Skeletal muscle tissue (tissue), 4 donors: ENCODE measurements around the gene HEXIM1. TPM values are rescaled to one million over a fixed set of nuclear protein-coding genes. Genes with fewer than 3 reads are reported as not detected.

Experiments
- H3K27ac ChIP-seq: one replicate; pipeline ENCODE4 v1.7.0; 2013; ENCODE audit warnings: mild to moderate bottlenecking, low read depth, low read length, inconsistent platforms
- H3K27me3 ChIP-seq, 3 donors: one replicate each; pipeline ENCODE4 v1.7.0; 2013; ENCODE audit warnings: low read length in 3 of 3; ENCODE audit not compliant: control insufficient read depth in 3 of 3, insufficient read depth in 3 of 3
- H3K36me3 ChIP-seq, 3 donors: one replicate each; pipeline ENCODE4 v1.7.0; 2013; ENCODE audit warnings: low read length in 3 of 3; ENCODE audit not compliant: control insufficient read depth in 3 of 3, insufficient read depth in 3 of 3
- H3K4me1 ChIP-seq, 3 donors: one replicate each; pipeline ENCODE4 v1.7.0; 2013; ENCODE audit warnings: low read length in 3 of 3, mild to moderate bottlenecking in 3 of 3; ENCODE audit not compliant: control insufficient read depth in 3 of 3, insufficient read depth in 3 of 3
- H3K4me3 ChIP-seq, 3 donors: one replicate each; pipeline ENCODE4 v1.7.0; 2013; ENCODE audit warnings: low read length in 3 of 3
- H3K9ac ChIP-seq, 3 donors: one replicate each; pipeline ENCODE4 v1.7.0; 2013; ENCODE audit warnings: low read length in 3 of 3, mild to moderate bottlenecking in 3 of 3, moderate library complexity in 2 of 3, low read depth in 1 of 3
- H3K9me3 ChIP-seq, 3 donors: one replicate each; pipeline ENCODE4 v1.7.0; 2013; ENCODE audit warnings: low read length in 3 of 3; ENCODE audit not compliant: control insufficient read depth in 3 of 3
- total RNA-seq: library from RNA; depleted of rRNA; stranded (reverse); fragments of >200 nt; gene quantifications from one replicate; pipeline ENCODE4 v1.2.3, GENCODE V29; 2014
- donor health status: Osteomylitis.

Gene HEXIM1
- total RNA-seq, 1 donor from 2014 or later = 14.6 TPM

DNA sequence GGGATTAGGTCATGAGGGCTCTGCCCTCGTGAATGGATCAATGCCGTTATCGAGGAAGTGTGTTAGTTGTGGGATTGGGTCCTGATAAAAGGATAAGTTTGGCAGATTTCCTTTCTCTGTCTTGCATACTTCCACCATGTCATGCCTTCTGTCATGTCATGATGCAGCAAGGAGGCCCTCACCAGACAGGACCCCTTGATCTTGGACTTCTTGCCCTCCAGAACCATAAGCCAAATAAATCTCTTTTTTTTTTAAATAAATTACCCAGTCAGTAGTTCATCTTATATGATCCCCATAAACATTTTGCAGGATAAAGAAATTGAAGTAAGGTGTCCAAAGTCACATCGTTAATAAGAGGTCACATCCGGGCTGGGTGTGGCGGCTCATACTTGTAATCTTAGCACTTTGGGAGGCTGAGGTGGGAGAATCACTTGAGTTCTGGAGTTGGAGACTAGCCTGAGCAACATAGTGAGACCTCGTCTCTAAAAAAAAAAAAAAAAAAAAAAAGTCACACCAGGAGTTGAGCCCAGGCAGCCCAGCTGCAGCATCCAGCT, 38.6 kb downstream of the HEXIM1 start:
- Histone ChIP-seq H3K4me3 (no peak overlapping the region), H3K27me3 (no peaks in the 10 kb centered on the region), H3K9me3 (no peaks in the 10 kb centered on the region), H3K9ac (no peak overlapping the region), H3K36me3 (no peaks in the 10 kb centered on the region), H3K27ac (no peak overlapping the region), H3K4me1 (peaks cover 3 to 4% (median 3%) of the 10 kb centered on the region in 3 donors)

DNA sequence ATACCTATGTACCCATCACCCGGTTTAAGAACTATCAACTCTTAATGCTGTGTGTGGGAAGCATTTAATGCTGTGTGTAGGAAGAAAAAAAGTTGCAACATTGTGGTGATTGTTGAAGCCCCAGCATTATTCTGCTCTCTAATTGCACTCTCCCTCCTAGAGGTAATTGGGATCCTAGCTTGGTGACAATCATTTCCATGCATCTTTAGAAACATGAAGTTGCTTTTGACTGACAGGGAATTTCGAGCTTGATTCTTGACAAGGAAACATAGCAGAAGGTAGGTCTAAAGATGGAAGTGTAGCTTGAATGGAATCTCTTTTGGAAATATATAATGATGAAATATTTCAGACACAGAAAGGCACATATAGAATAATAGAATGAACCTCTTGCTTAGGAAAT, 40.7 kb downstream of the HEXIM1 start:
- H3K27ac ChIP-seq = no peak overlapping the region
- no peaks in the 10 kb centered on the region for H3K36me3 ChIP-seq
- no peaks in the 10 kb centered on the region for H3K9me3 ChIP-seq
- peaks cover 1 to 3% (median 3%) of the 10 kb centered on the region in 3 donors for H3K4me1 ChIP-seq
- H3K4me3 ChIP-seq = no peak overlapping the region
- no peak overlapping the region for H3K9ac ChIP-seq
- H3K27me3 ChIP-seq = no peaks in the 10 kb centered on the region

DNA sequence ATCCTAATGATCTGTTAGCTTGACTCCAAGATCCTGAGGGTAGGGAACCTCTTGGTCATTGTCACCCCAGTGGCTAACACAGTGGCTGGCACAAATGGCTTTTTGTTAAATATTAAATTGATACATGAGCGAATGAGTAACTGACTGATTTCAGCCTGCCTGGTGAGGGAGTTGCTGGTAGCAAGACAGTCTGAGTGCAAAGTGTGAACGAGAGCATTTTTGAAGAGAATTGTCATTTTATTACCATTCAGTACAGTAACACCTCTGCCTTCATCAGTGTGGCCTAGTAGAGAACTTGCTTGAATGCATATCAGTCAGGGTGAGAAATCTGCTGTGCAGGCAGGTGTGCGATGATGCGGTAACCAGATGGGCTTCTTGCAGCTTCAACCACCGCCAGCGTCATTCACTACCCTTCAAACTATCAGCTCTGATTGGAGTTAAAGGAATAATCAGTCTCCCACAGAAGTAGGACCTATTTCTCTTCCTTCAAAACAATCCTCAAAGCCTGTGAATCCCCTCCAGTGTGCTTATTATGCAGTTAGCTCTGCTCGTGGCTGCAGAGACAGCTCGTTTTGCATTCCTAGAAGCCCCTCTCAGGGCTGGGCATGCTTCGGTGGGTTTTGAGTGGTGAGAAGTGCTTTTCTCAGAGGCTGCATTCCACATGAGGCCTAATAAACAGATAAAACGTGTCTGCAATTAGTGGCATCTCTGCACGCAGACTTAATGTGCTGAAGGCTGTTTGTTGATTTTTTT, 42.4 kb downstream of the HEXIM1 start:
- Histone ChIP-seq H3K9ac (no peak overlapping the region), H3K27me3 (peaks cover 0 to 3% (median 0%) of the 10 kb centered on the region in 3 donors), H3K4me3 (no peak overlapping the region), H3K36me3 (no peaks in the 10 kb centered on the region), H3K4me1 (no peaks in the 10 kb centered on the region), H3K27ac (no peak overlapping the region), H3K9me3 (no peaks in the 10 kb centered on the region)

DNA sequence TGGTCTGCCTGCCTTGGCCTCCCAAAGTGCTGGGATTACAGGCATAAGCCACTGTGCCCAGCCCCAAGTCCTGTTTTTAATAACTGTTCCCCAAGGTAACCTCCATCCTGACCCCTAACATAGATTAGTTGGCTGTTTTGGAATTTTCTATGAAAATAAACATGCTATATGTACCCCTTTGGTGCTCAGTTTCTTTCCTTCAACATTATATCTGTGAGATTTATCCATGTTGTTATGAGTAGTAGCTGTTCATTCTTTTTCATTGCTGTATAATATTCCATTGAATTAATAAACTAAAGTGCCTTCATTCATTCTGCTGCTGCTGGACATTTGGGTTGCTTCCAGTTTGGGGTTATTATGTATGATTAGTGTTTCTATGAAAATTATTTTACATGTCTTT, 47.1 kb downstream of the HEXIM1 start:
- no peak overlapping the region for H3K9ac ChIP-seq
- peaks cover 5 to 10% (median 10%) of the 10 kb centered on the region in 3 donors for H3K4me1 ChIP-seq
- H3K27ac ChIP-seq = no peak overlapping the region
- peaks cover 0 to 3% (median 0%) of the 10 kb centered on the region in 3 donors for H3K27me3 ChIP-seq
- no peaks in the 10 kb centered on the region for H3K9me3 ChIP-seq
- no peaks in the 10 kb centered on the region for H3K36me3 ChIP-seq
- no peak overlapping the region for H3K4me3 ChIP-seq

DNA sequence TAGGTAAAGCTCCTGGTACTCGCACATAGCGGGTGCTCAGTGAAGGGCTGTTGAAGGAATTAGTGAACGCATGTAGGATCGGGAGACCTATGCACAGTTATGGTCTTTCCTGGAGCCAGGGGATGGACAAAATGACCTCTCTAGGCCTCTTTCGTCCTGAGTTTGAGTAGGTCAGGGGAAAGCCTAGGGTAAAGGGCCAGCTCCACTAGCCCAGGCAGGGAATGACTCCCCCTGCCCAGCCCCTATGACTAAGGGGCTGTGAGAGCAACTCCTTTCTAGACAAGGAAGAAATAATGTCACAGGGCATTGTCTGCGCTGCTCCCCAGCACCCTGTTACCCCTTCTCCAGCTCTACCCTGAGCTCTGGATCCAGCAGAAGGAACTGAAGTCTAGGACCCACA, 48.8 kb downstream of the HEXIM1 start:
- Histone ChIP-seq H3K9ac (peak overlapping the region in 1 of 3 donors; percentile 72), H3K4me3 (no peak overlapping the region), H3K36me3 (no peaks in the 10 kb centered on the region), H3K27ac (no peak overlapping the region), H3K9me3 (no peaks in the 10 kb centered on the region), H3K27me3 (peaks cover 0 to 3% (median 0%) of the 10 kb centered on the region in 3 donors), H3K4me1 (peaks cover 9 to 10% (median 10%) of the 10 kb centered on the region in 3 donors)

DNA sequence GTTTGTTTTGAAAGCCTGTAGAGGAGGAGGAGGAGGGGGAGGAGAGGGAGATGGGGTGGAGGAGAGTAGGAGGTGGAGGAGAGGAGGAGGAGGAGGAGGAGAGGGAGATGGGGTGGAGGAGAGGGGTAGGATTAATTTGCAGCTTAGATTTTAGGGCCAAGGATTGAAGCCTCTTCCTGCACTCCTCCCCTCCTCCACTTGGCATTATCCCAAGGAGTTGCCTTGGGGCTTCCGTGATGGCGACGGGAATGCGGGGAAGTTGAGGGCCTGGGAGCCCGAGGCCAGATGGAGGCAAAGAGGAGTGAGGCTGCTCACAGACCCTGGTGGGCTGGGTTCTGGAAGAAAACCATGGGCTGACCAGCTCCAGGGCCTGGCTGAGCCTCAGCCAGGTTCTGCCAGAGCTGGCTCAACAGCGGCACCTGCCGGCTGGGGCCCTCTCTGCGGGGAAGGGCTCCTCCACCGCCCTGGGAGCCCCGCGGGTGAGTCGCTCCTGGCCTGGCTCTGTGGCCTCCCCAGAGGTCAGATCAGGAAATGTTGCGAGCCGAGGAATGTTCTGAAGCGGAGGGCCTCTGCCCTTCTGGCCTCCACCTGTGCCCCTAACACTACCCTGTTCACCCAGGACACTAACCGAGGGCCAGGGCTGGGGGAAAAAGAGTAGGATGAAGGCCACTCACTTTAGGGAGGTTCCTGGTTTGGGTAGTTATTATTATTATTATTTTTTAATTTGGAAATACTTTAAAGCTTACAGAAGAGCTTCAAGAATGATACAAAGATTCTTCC, 49.5 kb downstream of the HEXIM1 start:
- Histone ChIP-seq H3K27me3 (peaks cover 0 to 3% (median 0%) of the 10 kb centered on the region in 3 donors), H3K9ac (peak overlapping the region; percentile 57 to 72 (median 69)), H3K4me1 (peaks cover 9 to 10% (median 10%) of the 10 kb centered on the region in 3 donors), H3K36me3 (no peaks in the 10 kb centered on the region), H3K9me3 (no peaks in the 10 kb centered on the region), H3K4me3 (peak overlapping the region in 2 of 3 donors; percentile 37 to 41), H3K27ac (peak overlapping the region; percentile 38)

DNA sequence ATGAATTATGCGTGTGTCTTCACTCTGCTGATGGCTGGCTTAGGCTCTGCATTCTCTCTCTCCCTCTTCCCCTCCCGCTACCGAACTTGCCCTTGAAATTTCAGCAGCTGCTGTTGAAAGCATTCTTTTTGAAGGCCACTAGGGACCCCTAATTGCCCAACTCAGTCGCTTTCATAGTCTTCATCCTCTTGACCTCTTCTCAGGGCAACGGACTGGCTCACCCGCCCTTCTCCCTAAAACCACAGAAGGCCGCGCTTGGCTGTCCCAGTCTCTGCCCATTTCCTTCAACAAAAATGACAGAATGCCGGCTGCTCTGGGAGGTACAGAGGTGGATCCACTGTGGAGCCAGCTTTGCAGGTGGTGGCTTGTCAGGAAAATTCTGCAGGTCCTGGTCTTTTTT, 52.4 kb downstream of the HEXIM1 start:
- H3K27me3 ChIP-seq = no peaks in the 10 kb centered on the region
- no peaks in the 10 kb centered on the region for H3K9me3 ChIP-seq
- peaks cover 9 to 10% (median 10%) of the 10 kb centered on the region in 3 donors for H3K4me1 ChIP-seq
- H3K36me3 ChIP-seq = no peaks in the 10 kb centered on the region
- no peak overlapping the region for H3K27ac ChIP-seq
- H3K4me3 ChIP-seq = no peak overlapping the region
- no peak overlapping the region for H3K9ac ChIP-seq

DNA sequence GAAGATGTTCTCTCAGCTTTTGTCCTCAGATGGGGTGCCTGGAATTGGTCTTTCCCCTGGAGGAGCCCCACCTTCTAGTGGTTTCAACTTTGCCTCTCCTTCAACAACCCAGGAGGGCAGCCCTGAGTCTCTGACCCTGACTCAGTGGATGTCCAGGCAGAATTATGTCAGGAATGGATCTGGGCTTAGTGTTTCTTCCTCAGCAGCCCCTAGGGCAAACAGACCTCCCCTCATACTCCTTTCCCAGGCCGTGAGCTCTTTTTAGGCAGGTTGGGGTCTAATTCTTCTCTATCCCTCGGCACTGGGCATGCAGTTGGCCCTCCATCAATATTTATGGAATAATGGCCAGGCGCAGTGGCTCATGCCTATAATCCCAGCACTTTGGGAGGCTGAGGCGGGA, 53.2 kb downstream of the HEXIM1 start:
- no peak overlapping the region for H3K4me3 ChIP-seq
- H3K27me3 ChIP-seq = no peaks in the 10 kb centered on the region
- H3K4me1 ChIP-seq = peaks cover 9 to 10% (median 10%) of the 10 kb centered on the region in 3 donors
- no peaks in the 10 kb centered on the region for H3K9me3 ChIP-seq
- H3K9ac ChIP-seq = no peak overlapping the region
- H3K36me3 ChIP-seq = no peaks in the 10 kb centered on the region
- no peak overlapping the region for H3K27ac ChIP-seq
